ENCODE results near the gene TRIM10.

Gene TRIM10

DNA sequence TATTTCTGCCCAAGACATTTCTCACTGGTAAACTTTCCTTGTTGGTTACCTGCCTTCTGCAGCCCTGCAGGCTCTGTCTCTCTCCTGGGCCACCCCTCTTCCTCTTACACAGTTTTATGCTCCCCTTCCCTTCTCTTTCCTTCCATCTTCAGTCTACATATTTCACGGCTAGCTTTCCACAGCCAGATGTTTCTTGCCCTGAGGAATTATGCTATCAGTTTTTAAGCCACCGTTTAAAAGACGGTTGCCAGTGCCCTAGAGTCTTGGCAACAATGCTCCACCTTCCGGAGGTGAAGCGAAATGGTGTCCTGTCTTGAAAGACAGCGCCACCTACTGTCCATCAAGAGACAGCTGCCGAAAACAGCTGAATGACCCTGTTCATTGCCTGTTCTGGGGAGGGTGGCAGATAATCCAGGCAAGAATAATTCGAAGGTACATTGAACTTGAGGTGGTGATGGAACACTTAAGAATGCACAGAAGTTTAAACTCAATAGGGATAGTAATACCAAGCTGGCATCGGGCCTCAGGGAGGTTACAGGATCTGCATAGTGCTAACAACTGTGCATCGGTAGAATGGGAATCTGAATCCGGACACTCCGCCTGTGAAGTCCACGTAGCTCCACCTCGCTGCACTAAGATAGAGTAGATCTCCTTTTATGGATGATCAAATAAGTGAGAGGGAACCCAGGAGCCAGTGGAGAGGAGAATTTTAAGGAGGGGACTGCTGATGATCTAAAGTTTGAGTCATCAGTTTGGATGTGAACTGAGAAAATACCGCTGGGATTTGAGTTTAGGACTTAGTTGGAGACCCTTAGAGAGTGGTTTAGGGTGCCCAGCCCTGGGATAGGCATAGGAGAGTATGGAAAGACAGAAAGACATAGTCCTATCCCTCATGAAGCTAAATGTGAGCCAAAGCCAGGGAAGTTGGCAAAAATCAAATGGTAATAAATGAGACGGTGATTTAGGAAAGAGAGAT, 29.8 kb downstream of the TRIM10 start:
- TF ChIP-seq GATA2 (IDR thresholded peaks at IDR 0.05; ENCODE audit: low read depth, low read length) = no peak
- no peak for TF ChIP-seq GATA3 (IDR thresholded peaks at IDR 0.05; ENCODE audit: low read depth, low read length)

DNA sequence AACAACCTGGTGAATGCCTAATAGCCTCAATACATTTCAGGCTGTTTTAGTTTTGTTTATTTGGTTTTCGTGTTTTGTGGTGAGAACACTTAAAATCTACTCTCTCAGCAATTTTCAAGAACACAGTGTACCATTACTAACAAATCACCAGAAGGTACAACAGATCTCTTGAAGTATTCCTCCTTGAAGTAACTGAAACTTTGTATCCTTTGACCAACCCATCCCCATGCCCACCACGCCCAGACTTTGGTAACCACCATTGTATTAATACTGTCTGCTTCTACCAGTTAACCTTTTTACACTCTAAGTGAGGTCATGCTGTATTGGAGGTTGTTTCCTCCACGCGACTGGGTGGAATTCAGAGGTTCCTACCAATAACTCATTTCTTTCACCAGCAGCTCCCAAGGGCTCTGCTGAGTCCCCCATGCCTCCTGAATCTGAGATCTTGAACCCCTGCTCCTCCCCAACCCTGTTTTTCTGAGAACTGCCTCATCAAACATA, 30.8 kb downstream of the TRIM10 start:
- TF ChIP-seq GATA3 (IDR thresholded peaks at IDR 0.05; ENCODE audit: low read depth, low read length) = no peak
- TF ChIP-seq GATA2 (IDR thresholded peaks at IDR 0.05; ENCODE audit: low read depth, low read length) = no peak

DNA sequence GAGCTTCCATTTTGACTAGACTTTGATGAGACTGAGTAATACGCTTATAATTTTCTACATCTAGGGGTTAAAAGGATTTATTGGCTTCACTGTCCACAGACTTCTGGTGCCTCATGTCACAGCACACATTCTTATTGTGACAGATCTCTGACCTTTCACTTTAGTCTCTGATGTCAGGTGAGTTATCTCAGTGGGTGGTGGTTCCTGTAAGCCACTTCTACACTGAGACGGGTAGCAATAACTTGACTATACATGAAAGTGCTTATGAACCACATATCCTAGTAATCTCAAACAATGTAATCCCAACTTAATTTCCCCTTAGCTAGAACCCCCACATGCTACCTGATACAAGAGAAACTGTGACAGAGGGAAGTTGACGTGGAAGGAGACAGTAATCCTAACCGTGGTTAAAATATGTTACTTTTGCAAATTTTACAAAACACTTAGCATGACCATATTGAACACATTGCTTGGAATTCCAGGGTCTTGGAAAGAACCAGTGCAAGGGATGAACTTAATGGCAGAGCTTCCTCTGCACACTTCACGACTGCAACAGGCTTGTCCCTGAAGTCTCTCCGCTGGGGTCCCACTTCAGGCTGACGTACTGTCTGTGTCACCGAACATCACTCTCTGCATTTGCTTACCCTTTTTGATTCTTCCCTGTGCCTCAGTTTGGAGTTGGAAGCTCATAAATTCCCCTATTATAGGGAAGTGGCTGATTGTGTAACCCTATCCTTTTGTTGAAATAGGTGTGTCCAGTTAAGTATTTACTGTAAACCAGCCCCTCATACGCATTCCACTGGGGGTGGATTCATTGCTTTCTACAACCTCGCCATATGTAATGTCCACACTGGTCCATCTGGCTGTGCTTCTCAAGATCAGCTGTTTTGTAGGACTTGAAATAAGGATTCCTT, 31.5 kb downstream of the TRIM10 start:
- TF ChIP-seq GATA2 (IDR thresholded peaks at IDR 0.05; ENCODE audit: low read depth, low read length) (no peak), GATA3 (IDR thresholded peaks at IDR 0.05; ENCODE audit: low read depth, low read length) (no peak)

DNA sequence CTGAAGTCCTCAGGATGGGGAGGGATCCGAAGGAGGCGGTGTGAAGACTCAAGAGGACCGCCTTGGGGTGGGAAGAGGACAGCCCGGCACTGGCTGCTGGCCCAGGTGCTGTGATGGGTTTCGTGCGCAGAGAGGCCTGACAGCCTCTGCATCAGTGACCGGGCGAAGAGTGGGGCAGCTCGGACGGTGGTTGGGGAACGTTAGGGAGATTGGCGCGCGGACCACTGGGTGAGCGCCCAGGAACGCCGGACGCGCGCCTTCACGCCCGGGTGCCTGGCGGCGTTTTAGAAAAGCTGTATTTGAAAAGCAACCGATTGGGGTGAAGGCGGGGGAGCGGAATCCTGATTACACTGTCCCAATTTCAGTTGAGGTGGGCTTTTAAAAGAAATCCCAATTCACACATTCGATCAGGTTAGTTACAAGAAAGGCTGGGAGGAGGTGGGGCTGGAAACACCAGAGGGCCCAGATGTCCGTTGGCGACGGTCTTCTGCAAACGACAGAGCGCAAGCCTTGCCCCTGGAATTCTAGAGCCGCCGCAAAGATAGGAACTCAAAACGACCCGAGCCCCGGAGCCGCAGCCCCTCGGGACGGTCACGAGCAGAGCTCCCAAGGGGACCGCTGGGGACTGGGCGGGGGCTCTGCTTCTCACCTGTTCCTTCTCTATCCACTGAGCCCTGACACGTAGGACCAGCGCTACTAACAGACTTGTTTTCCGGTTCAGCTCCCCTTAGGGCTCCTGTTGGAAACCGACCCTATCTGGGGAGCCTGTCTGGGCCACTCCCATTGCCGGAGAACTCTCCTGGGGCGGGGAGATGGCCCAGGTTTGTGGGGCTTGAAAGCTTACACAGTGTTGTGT, 33.5 kb downstream of the TRIM10 start:
- TF ChIP-seq GATA2 (IDR thresholded peaks at IDR 0.05; ENCODE audit: low read depth, low read length) (no peak), GATA3 (IDR thresholded peaks at IDR 0.05; ENCODE audit: low read depth, low read length) (no peak)

DNA sequence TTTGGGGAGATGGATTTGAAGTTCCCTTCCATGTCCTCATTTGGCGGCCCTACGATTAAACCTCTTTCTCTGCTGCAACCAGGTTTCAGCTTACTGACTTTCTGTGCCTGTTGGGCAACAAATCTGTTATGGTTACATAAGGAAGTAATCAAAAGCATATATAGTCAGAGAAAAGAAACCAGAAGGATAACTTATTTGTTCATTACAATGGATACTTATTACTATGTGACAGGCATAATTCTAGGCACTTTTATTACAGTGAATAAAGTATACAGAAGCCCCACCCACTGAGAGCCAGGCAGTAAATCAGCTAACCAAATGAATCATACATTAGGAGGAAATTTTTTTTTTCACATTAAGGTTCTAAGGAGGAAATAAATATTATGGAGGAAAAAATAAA, 38.5 kb downstream of the TRIM10 start:
- TF ChIP-seq GATA3 (IDR thresholded peaks at IDR 0.05; ENCODE audit: low read depth, low read length) = no peak
- no peak for TF ChIP-seq GATA2 (IDR thresholded peaks at IDR 0.05; ENCODE audit: low read depth, low read length)

DNA sequence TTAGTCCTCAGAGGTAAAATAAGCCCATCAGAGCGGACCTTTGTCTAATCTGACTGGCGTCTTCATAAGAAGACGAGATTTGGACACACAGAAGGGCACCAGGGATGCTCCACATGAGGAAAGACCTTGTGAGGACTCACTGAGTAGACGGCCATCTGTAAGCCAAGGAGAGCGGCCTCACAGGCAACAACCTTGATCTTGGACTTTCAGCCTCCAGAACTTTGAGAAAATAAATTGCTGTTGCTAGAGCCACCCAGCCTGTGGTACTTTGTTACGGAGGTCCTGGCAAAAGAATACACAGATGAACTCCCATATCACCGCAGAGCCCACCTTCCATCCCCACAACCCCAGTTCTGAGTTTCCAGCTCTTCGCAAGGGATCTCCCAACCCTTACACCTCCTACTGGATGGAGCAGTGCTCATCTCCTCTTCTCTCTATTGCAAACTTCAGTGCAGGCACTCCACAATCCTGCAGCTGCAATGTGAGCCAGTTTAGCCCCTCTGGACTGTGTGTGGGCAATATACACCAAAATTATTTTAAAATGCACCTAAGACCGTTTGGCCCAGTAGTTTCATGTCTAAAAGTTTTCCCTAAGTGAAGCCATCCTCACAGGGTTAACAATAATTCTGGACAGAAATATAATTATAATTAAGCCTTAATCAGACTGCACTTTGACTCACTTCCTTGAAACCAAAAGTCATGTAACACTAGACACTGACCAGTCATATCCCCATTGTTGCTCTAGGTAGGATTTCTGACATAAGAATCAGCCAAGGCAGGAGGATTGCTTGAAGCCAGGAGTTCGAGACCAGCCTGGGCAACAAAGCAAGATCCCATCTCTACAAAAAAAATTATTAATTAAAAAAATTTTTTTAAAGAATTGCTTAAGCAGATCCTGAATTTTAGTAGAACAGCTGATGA, 39.3 kb downstream of the TRIM10 start:
- TF ChIP-seq GATA3 (IDR thresholded peaks at IDR 0.05; ENCODE audit: low read depth, low read length) (no peak), GATA2 (IDR thresholded peaks at IDR 0.05; ENCODE audit: low read depth, low read length) (no peak)

DNA sequence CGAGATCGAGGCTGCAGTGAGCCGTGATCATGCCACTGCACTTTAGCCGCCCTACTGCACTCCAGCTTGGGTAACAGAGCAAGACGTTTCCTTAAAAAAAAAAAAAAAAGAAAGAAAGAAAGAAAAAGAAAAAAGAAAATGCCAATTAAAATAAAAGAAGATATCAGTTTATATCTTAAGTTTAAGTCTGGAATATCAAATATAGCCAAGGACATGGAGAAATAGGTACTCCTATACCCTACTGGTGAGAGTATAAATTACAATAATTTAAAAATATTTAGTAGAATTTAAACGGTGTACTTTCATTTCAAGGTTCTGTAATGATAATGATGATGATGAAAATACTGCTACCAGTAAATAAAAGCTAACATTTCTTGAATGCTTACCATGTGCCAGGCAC, 44.3 kb downstream of the TRIM10 start:
- TF ChIP-seq GATA3 (IDR thresholded peaks at IDR 0.05; ENCODE audit: low read depth, low read length) (no peak), GATA2 (IDR thresholded peaks at IDR 0.05; ENCODE audit: low read depth, low read length) (no peak)

DNA sequence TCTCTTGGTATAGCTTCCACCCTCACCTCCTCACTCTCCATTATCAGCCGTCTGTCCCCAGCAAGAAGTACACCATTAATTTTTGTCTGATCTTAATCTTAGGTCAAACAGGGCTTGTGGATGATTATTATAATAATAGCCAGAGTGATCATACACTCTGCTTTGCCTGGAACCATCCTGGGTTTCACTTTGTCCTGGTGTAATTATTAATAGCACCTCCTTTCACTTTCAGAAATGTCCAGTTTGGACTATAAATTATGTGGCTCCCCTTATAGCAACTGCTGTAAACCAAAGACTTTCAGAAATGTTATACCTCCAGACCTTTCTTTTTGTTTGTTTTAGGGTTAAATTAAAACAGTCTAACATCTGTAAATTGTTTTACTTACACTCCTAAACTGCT, 47.2 kb downstream of the TRIM10 start:
- no peak for TF ChIP-seq GATA2 (IDR thresholded peaks at IDR 0.05; ENCODE audit: low read depth, low read length)
- TF ChIP-seq GATA3 (IDR thresholded peaks at IDR 0.05; ENCODE audit: low read depth, low read length) = no peak

DNA sequence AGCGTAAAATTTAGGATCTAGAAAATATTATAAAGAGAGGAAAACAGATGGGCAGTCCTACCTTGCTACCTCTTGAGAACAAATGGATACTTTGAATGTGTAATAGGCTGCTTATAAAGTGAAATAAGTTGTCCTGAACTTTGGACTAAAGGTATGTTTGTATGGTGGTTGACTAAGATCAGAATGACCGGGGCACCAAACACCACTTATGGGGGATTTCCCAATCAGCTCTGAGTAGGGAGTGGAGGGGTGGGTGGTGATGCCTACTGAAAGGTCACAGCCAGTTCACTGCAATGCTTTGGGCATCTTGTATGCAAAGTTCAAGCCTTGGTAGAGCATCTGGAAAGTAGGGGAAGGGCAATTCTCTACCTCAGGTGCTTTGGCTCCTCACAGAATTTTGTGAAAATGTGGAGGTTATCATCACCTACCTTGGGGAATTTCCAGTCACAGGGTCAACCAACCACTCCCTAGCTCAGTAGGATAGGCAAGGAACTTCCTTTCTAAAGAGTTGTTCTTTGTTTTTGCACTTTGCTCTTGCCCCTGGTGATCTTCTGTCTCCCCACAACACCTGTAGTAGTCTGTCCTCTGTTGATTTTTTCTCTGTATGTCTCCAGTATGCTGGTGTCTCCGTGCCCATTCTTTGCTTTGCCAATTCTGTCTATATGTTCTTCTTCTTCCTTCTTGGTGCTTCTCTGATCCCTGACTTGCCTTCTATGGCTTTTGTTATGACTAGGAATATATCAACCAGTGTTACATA, 47.8 kb downstream of the TRIM10 start, which contains the start of gene TRIM31:
Gene TRIM31, minus strand, starts transcription at position 88 of the 757 bp plus-strand sequence. CDS start 285 bp downstream, outside the sequence.
- TF ChIP-seq GATA2 (IDR thresholded peaks at IDR 0.05; ENCODE audit: low read depth, low read length) (no peak), GATA3 (IDR thresholded peaks at IDR 0.05; ENCODE audit: low read depth, low read length) (no peak)

DNA sequence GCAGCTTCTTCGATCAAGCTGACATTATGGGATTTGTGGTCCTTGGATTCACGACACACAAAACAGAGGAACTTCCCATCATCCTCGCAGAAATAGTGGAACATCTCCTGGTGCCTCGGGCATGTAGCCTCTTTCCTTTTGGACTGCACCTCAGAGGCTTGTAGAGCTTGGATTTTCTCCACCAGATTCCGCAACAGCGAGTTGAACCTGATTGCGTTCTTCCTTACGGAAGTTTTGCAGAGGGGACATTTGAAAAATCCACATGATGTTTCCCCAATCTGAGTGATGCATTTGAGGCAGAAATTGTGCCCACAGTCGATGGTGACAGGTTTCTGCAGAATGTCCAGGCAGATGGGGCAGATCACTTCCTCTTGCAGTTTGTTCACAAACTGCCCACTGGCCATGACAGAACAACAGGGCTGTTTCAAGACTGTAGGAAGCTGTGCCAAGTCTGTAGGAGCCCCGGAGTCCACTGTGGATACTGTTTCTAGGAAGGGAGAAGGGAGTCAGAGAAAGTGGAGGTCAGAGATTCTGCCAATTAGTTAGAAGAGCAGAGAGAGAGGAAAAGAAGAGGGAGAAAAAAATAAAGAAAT, 48.5 kb downstream of the TRIM10 start:
- no peak for TF ChIP-seq GATA3 (IDR thresholded peaks at IDR 0.05; ENCODE audit: low read depth, low read length)
- TF ChIP-seq GATA2 (IDR thresholded peaks at IDR 0.05; ENCODE audit: low read depth, low read length) = no peak

DNA sequence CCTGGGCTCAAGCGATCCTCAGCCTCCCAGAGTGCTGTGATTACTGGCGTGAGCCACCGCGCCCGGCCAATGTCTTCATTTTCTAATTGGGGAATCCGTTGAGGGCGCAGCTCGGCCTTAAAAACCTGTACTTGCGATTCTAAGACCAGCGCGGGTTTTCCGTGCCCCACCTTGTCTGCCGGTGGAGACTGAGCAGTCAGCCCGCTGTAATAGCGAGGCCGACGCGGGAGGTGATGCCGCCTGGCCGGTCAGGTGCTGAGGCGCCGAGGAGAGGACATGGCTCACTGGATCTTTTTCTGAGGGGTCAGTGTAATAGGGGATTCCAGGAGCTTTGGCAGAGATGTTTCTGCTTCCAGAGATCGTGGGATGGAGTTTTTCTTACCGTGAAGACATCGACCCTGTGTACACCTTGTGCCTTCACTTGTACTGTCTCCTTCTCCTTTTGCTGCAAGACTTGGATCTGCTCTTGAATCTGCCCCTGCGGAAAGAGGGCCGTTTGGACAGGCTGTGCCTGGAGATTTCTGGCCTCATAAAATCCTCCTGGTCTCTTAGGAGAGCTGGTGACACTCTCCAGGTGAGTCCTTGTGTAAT, 49.6 kb downstream of the TRIM10 start:
- TF ChIP-seq GATA2 (IDR thresholded peaks at IDR 0.05; ENCODE audit: low read depth, low read length) (no peak), GATA3 (IDR thresholded peaks at IDR 0.05; ENCODE audit: low read depth, low read length) (no peak)

Measured in SH-SY5Y (cell line).